ENCODE data around the gene BLCAP.
"Not testable (repeated sequence)": the region's sequence is repeated elsewhere in the genome, so short reads cannot be mapped to it uniquely, and the experiment has no call there.

Gene BLCAP

DNA sequence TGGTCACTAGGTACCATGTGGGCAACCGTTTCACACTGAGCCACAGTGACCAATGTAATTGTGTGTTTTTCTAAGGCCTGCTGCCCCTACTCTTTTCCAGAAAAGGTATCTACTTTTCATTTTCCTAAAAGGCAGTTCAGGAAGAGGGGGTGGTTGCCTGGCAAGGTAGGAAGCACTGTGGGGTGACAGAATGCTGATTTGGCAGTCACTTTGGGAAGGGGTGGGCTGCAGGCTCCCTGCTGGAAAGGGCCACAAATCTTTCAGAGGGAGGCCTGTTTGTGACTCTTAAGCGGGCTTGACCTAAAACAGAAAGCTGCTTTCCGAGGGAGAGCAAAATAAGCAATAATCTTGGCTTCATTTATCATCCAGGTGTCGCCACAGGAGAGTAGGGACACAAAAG, 11.8 kb downstream of the BLCAP start:
- no peak for DNase-seq (ENCODE audit: low read depth)

DNA sequence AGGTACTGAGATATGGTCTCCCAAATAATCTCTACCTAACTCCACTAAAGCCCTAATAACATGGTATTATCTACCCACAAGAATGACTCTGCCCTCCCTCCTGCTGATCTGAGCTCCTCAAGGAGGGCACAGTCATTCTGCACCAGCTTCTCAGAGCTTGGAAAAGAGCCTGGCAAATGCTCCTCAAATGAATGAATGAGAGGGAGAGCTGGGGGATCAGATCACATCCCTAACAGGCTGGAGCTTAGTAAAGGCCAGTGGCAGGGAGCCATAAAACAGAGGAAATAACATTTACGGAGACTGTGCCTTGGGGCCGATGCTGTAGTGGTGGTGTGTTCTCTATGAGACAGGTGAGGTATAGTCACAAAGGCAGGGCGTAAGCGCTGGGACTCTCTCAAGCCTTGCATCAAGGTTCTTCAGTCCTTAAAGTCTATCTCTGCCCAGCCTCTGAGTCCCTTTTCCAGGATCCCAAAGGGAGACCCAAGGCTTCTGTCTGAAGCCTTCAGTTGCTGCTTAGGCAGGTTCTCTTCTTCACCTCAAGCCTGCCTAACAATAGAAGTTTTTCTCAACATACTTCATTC, 13.8 kb downstream of the BLCAP start:
- DNase-seq (ENCODE audit: low read depth), result no peak

DNA sequence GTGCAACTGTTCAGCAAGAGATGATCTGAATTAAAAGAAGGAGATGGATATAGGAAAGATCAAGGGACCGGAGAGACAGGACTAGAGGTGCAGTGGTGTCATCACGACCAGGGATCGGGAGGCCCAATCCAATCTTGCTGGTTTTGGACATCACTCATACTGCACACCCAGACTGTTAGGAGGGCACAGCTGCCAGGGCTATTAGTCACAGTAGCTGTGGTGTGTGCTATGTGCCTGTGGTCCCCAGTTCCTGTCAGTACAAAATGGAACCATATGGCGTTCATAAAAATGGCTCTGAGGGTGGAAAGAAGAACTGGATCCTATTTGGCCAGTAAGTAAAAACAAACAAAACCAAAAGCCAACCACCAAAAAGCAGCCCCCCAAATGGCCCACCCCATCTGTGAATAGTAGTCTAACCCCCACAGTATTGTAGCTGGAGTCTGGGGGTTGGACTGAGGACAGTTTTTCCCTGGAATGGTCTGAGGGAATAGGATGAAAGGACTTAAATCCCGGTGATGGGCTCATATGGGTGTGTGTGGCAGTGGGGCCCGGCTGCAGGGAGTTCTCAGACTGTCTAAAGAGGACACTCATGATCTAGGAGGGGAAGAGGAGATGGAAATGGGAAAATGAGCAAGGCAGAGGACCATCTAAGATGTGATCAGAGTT, 15.9 kb downstream of the BLCAP start:
- no peak for DNase-seq (ENCODE audit: low read depth)

DNA sequence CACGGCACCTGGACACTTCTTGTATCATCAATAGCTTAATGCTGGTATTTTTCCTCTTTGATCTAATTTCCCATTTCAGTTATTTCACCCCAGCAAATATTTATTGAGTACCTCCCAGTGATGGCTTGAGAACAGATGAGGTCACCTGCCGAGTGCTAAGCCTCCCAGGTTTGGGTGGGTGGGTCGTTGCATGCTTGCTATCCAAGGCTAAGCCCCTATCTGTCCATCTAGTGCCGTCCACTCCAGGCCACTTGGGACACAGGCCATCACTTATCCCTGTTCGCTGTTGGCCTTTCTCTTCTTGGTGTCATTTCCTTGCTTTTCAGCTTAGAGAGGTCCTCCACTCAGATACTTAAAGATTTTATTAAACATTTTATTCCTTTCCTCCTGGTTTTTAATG, 17.4 kb downstream of the BLCAP start:
- no peak for DNase-seq (ENCODE audit: low read depth)

DNA sequence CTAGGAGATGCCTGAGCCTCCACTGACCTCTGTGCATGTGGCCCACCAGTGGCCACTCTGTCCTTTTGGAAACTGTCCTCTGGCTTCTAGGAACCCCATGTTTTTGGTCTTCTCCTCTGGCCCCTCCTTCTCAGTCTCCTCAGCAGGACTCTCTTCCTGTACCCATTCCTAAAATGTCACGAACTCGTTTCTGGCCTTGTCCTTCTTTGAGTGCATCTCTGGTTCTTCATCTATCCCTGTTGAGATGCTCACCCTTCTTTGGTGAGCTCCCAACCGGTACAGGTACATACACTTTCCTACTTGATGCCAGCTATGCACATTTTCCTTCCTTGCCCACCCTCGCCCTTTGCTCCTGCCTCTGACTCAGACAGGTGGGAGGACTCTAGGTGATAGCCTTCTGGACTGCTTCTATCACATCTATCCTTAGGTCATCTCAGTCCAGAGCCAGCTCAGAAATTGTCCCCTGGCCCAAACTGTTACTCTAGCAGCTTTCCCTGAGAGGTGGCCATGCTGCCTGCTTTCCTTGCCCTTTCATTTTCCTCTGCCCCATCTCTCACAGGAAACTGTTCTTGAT, 21.4 kb downstream of the BLCAP start:
- no peak for DNase-seq (ENCODE audit: low read depth)

DNA sequence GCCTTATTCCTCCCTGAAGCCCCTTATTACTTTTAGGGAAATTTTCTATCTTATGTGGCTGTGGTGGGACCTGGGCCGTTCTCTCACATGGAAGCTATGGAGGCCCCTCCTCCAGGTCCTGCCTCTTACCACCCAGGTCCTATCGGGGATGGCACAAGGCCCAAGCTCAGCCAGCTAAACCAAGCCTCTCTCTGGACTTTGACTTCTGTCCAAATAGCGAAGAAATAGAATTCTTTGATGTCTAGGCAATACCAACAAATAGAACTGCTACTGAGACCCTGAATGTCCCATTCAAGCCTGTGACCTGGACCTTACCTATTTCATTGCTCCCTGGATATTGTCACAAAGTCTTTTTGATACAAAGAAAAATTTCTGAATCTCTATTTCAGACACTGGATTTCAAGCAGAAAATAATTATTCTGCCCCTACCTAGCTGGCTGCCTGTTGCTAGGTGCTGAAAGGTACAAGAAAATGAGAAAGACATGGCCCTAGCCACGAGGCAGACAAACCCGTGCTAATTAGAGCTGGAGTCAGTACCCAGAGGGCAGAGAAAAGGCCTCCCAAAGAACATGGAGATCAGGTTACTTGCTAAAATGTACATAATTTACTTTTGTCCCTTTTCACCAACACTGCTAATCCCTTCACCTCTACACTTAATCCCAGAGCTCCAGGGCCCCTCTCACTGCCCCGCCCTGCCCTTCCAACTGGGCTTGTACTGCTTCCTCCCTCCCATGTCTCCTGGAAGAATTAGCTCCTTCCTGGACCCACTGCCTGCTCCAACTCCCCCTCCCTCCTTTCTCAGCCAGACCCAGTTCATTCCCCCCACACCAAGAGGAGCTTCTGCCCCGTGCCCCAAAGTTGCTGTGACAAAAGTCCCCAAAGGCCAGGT, 22.2 kb downstream of the BLCAP start:
- DNase-seq (ENCODE audit: low read depth), result no peak

DNA sequence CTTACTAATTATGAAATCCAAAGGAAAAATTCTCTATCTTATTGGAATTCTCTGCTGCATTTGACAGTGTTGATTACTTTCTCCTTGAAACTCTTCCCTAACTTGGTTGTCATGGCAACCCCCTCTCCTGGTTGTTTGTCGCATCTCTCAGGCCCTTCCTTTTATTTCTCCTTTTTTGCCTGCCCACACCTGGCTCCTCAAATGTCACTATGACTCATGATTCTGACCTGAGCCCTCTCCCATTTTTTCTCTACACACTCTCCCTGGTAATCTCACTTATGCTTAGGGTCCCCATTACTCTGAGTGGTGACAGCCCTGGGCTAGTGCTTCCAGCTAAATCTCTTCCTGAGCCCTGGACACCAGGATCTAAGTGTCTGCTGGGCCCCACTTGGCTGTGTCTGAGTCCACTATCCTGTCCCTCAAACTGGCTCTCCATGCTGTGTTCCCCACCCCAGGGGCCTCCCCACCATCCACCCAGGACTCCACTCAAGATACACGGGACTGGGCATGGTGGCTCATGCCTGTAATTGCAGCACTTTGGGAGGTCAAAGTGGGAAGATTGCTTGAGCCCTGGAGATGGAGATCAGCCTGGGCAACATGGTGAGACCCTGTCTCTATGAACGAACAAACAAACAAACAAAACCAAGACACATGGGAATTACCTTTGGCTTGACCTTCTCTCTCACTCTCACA, 23.1 kb downstream of the BLCAP start:
- DNase-seq (ENCODE audit: low read depth), result no peak

DNA sequence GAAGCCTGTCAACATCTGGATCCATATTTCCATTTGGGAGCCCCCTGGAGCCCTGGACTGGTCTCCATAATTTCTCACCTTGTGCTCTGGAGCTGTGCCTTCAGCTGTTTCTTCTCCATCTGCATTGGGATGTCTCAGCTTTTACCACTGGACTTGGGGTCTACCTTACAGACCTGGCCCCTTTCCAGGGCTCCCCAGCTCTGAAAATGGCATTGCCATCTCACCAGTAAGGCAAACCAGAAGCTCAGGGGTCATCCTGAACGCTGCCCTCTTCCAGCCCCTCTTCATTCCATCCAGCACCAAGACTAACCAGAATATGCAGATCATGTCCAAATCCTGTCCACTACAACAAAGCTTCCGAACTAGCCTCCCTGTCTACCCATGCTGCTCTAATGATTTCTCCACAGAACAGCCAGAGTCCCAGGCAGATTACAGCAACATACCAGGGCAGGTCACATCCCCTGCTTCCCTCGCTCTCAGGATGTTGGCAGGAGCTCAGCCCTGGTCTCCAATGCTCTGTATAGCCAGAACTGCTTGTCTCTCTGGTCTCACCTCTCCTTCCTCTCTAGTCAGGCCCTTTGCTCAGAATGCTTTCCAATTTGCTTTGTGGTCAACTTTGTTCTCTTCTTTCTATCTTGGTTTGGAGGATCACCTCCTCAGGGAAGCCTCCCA, 24.3 kb downstream of the BLCAP start:
- DNase-seq (ENCODE audit: low read depth), result no peak

DNA sequence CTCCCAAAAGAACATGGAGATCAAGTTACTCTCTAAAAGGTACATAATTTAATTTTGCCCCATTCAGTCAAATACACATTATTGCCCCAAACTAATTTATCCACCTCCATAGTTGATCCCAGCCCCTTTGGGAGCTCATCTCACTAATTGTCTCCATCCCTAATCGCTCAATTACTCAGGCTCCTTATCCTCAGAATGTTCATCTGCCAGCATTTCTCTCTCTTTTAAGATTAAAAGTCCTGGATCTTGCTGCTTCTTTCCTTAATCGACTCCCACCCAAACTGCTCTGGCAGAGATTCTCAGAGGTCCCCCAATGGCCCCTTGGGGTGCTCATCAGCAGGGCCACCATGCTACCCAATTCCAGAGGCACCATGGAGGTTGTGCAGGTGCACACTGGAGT, 25.0 kb downstream of the BLCAP start:
- no peak for DNase-seq (ENCODE audit: low read depth)

DNA sequence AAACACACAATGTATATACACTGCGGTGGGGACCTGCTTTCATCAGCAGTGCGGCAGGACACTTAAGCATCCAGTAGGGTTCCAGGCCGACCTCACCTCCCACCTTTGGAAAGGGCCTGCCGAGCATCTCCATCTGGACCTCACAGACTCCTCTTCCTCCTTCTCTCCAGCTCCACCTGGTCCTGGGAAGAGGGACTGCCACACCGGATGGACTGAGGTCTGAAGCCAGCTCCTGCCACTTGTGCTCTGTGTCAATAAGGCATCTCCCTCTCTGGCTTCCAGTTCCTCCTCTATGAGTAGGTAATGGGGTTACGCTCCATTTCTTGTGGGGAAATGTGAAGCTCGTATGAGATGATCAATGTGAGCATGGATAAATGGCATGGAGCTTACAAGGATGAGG, 25.7 kb downstream of the BLCAP start:
- DNase-seq (ENCODE audit: low read depth), result no peak

DNA sequence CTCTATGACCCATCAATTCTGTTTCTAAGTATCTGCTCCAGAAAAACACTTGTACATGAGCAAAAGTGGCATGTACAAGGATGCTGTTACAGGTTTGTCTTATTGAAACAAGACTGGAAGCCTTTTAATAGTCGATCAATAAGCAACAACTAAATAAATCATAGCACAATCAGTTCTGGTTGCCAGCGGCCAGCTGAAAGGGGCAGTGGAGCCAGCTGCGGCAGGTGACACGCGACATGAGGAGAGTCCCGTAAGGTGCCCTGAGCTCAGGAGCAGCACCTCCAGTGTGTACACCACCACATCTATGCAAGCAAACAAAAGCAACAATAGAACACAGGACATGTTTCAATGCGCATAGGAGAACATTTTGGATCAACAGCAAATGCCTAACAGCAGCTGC, 27.4 kb downstream of the BLCAP start:
- no peak for DNase-seq (ENCODE audit: low read depth)

DNA sequence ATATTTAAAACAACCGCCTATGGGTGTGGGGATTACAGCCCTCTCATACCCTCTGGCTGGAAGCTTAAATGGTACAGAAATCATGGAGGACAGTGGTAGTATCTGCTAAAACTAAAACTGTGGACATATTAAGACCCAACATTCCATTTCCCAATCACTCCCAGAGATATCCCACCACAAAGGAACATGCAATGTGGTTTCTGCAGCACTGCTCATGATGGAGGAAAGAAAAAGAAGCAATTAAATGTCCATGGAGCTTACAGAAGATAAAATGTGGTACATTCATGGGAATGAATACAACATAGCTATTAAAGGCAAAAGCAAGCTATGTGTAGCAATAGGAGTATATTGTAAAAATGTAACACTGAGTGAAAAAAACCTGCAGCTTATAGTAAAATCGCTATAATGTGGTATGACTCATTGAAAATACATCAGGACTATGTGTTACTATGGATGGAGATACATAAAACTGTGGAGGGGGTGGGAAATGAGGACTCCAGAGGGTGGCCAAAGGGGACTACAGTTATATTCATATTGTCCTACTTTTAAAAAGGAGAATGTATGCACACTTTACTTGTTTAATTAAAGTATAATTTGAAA, 29.5 kb downstream of the BLCAP start:
- DNase-seq (ENCODE audit: low read depth), result no peak

DNA sequence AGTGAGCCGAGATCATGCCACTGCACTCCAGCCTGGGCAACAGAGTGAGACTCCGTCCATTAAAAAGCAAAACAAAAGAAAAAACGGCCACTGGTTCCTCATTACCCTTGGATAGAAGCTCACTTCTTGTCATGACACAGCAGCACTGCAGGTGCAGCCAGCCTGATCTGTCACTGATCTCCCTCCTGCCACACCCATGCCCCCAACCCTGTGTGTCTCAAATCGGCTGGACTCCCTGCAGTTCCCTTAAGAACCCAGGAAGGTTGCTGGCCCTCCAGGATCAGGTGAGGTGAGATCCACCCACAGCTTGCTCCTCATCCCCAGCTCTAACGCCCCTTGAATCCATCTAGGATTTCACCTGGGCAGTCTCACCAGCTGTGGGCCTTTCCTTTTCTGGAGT, 32.9 kb downstream of the BLCAP start:
- DNase-seq (ENCODE audit: low read depth), result no peak

DNA sequence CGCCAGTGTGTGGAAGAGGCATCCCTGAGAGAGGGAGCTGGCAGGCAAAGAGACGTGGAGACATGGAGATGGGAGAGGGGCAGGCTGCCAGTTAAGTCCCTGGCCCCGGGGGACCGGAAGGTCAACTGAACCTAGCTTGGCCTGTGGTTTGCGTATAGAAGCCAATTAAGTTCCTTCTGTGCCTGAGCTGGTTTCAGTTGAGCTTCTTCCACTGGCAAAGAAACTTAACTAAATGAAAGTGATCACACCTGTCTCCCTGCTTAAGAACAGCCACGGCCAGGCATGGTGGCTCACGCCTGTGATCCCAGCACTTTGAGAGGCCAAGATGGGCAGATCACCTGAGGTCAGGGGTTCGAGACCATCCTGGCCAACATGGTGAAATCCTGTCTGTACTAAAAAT, 33.4 kb downstream of the BLCAP start:
- DNase-seq (ENCODE audit: low read depth), result no peak

DNA sequence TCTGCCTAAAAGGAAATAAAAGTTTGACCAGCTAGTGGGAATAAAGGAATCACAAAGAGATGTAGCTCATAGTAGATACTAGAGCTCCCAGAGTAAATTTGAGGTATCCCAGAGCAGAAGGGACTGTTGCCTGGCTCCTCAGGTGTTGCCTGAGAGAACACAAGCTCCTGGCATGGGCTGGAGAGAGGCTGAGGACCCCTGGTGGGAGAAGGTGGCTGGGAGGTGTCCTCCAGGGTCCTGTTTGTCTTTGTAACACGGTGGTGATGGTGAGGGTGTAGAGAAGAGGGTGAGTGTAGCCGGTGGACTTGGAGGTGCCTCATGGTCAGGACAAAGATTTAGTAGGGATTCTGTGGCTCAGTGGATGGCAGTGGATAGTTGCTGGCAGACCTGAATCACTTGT, 34.7 kb downstream of the BLCAP start:
- no peak for DNase-seq (ENCODE audit: low read depth)

DNA sequence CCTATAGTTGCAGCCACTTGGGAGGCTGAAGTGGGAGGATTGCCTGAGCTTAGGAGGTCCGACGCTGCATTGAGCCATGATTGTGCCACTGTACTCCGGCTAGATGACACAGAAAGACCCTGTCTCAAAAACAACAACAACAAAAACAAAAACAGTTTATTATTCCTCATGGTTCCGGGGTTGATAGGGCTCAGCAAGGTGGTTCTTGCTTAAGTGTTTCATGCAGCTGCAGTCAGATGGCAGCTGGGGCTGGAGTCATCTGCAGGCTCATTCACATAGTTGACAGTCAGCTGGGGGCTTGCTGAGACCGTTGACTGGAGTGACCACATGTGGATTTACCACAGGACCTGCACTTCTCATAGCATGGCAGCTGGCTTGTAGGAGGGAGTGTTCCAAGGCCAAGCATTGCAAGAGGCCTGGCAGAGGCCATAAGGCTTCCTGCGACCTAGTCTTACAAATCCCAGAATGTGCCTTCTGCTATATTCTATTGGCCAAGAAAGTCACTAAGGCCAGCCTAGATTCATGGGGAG, 35.5 kb downstream of the BLCAP start:
- no peak for DNase-seq (ENCODE audit: low read depth)

DNA sequence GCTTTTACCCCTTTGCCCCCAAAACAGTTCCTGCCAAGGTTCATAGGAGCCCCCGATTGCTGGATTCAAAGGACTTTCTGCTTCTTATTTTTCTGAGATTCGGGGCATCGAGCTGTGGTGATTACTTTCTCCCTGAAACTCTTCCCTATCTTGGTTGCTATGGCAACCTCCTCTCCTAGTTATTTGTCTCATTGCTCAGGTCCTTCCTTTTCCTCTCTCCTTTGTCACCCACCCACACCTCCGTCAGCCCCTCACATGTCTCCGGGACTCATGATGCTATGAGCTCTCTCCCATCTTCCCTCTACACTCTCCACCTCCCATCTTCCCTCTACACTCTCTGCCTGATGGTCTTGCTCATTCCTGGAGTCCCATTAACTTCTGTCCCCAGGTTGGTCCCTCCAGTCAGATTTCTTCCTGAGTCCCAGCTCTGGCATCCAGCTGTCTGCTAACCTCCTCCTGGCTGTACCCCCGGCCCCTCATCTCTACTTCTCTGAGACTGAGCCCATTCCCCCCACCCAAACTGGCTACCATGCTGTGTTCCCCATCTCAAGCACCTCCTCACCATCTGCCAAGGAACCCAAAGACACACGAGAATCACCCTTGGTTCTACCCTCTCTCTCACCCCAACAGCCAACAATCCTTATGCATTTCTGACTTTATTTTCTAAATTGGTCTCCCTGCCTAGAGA, 36.9 kb downstream of the BLCAP start:
- no peak for DNase-seq (ENCODE audit: low read depth)

DNA sequence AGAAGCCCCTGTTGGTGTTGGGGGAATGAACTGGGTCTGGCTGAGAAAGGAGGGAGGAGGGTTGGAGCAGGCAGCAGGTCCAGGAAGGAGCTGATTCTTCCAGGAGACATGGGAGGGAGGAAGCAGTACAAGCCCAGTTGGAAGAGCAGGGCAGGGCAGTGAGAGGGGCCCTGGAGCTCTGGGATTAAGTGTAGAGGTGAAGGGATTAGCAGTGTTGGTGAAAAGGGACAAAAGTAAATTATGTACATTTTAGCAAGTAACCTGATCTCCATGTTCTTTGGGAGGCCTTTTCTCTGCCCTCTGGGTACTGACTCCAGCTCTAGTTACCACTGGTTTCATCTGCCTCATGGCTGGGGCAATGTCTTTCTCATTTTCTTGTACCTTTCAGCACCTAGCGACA, 41.5 kb downstream of the BLCAP start:
- DNase-seq (ENCODE audit: low read depth), result not testable (repeated sequence)

DNA sequence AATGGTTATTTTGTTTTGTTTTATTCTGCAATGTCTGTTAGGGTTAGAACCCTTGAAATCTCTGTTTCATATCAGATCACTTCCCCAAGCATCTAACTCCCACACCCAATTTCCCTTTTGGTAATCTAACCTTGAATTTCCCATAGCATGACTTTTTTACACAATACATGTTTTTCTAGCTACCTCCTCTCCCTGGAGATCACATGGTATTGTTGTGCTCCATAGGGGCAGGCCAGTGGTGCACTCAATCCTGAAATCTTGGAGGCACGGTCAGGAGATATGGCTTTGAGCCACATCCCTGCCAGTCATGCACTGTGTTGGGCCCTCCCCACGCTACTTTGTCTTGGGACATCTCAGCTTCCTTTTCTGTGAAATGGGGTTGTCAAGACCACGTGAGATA, 43.3 kb downstream of the BLCAP start:
- no peak for DNase-seq (ENCODE audit: low read depth)

DNA sequence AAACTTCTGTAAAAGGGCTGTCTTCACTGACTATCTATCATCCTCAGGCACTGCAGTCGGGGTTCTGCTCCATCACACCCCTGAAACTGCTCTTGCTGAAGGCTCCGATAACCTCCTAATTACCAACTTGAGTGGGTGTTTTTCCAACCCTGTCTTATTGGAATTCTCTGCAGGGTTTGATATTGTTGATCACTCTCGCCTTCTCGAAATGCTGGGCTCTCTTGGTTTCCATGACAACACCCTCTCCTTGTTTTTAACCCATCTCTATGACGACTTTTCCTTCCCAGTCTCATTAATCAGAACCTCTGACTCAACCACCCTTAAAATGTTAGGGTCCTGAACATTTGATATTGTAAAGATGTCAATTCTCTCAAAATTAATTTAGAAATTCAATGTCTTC, 46.1 kb downstream of the BLCAP start:
- DNase-seq (ENCODE audit: low read depth), result no peak

DNA sequence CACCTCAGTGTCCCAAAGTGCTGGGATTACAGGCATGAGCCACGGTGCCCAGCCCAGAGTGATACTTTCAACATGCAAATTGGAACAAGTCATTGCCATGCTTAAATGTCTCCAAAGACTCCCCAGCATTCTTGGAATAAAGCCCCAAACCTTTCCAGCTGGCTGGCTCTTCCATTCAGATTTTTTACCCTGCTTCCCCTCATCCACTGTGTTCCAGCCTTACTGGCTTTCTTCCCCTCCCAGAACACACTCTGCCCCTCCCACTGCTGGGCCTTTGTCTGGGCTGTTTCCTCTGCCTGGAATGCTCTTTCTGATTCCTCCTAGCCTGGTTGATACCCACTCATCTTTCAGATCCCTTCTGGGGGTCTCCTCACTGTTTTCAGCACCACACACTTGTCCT, 46.8 kb downstream of the BLCAP start:
- no peak for DNase-seq (ENCODE audit: low read depth)
